GM18517 (cell line): ENCODE results near the gene RGS19.
"Not testable (repeated sequence)": the region's sequence is repeated elsewhere in the genome, so short reads cannot be mapped to it uniquely, and the experiment has no call there.

ENCODE experiments used
- ATAC-seq: cut with Tn5 transposase; IDR thresholded peaks from one replicate; pipeline ENCODE4 v1.9.1; 2021; ENCODE audit warnings: mild to moderate bottlenecking, moderate library complexity; ENCODE audit not compliant: unreplicated experiment

Gene RGS19

GRCh38 chr20:64095927-64096326 lies 16.6 kb upstream of the RGS19 start:
- no peak for ATAC-seq

- no peak for ATAC-seq
Observed at GRCh38 chr20:64095455-64095854, 16.1 kb upstream of the RGS19 start.

- no peak for ATAC-seq
Observed at GRCh38 chr20:64093013-64093503, 13.7 kb upstream of the RGS19 start.

- no peak for ATAC-seq
Observed at GRCh38 chr20:64092258-64093012, 13.1 kb upstream of the RGS19 start.

GRCh38 chr20:64091770-64092169 lies 12.5 kb upstream of the RGS19 start:
- ATAC-seq = no peak

GRCh38 chr20:64091340-64091739 lies 12.0 kb upstream of the RGS19 start:
- ATAC-seq = no peak

- ATAC-seq = no peak
Observed at GRCh38 chr20:64090165-64090564, 10.8 kb upstream of the RGS19 start.

GRCh38 chr20:64088586-64088985 lies 9.3 kb upstream of the RGS19 start:
- not testable (repeated sequence) for ATAC-seq

- not testable (repeated sequence) for ATAC-seq
Observed at GRCh38 chr20:64087226-64087825, 8.0 kb upstream of the RGS19 start.

- ATAC-seq = no peak
Observed at GRCh38 chr20:64086801-64087200, 7.5 kb upstream of the RGS19 start.

GRCh38 chr20:64084685-64085152 lies 5.4 kb upstream of the RGS19 start:
- no peak for ATAC-seq

GRCh38 chr20:64083804-64084684 lies 4.7 kb upstream of the RGS19 start, which contains the start of gene LKAAEAR1:
TSS of gene LKAAEAR1 (minus strand) at chr20:64084398. CDS start at chr20:64084219, 179 bp downstream.
- ATAC-seq = no peak

- no peak for ATAC-seq
Observed at GRCh38 chr20:64083378-64083803, 4.1 kb upstream of the RGS19 start.

GRCh38 chr20:64082820-64083377 lies 3.6 kb upstream of the RGS19 start:
- no peak for ATAC-seq

- no peak for ATAC-seq
Observed at GRCh38 chr20:64082126-64082731, 2.9 kb upstream of the RGS19 start.

GRCh38 chr20:64081624-64081964 lies 2.3 kb upstream of the RGS19 start:
- no peak for ATAC-seq

GRCh38 chr20:64080813-64081623 lies 1.7 kb upstream of the RGS19 start:
- no peak for ATAC-seq

- no peak for ATAC-seq
Observed at GRCh38 chr20:64080013-64080812, 895 bp upstream of the RGS19 start, which contains the start of gene OPRL1. TSS of gene OPRL1 (plus strand) at chr20:64080082. CDS start at chr20:64092721, 12,639 bp downstream.

- ATAC-seq = no peak
Observed at GRCh38 chr20:64078934-64079272, 415 bp downstream of the RGS19 start.
